ENCODE results near the gene XYLT1.
"Not testable (repeated sequence)": the region's sequence is repeated elsewhere in the genome, so short reads cannot be mapped to it uniquely, and the experiment has no call there.

The XYLT1 gene

GRCh38 chr16:17335826-17336529 lies 134.8 kb downstream of the XYLT1 start:
- no peak for DNase-seq (ENCODE audit: low read depth in 2 of 2)

GRCh38 chr16:17335406-17335805 lies 135.4 kb downstream of the XYLT1 start:
- not testable (repeated sequence) for DNase-seq (ENCODE audit: low read depth in 2 of 2)

- DNase-seq (ENCODE audit: low read depth in 2 of 2), result no peak
These were observed 136.7 kb downstream of the XYLT1 start for GRCh38 chr16:17334096-17334495.

- no peak for DNase-seq (ENCODE audit: low read depth in 2 of 2)
These were observed 137.5 kb downstream of the XYLT1 start for GRCh38 chr16:17333229-17333628.

GRCh38 chr16:17331991-17332390 lies 138.8 kb downstream of the XYLT1 start:
- DNase-seq (ENCODE audit: low read depth in 2 of 2), result no peak

- no peak for DNase-seq (ENCODE audit: low read depth in 2 of 2)
These were observed 139.6 kb downstream of the XYLT1 start for GRCh38 chr16:17331071-17331607.

GRCh38 chr16:17330044-17330443 lies 140.7 kb downstream of the XYLT1 start:
- no peak for DNase-seq (ENCODE audit: low read depth in 2 of 2)

GRCh38 chr16:17329391-17329790 lies 141.4 kb downstream of the XYLT1 start:
- DNase-seq (ENCODE audit: low read depth in 2 of 2), result no peak

- no peak for DNase-seq (ENCODE audit: low read depth in 2 of 2)
These were observed 141.8 kb downstream of the XYLT1 start for GRCh38 chr16:17328932-17329331.

- no peak for DNase-seq (ENCODE audit: low read depth in 2 of 2)
These were observed 143.0 kb downstream of the XYLT1 start for GRCh38 chr16:17327664-17328335.

GRCh38 chr16:17325476-17326143 lies 145.2 kb downstream of the XYLT1 start:
- no peak for DNase-seq (ENCODE audit: low read depth in 2 of 2)

GRCh38 chr16:17324451-17324850 lies 146.3 kb downstream of the XYLT1 start:
- DNase-seq (ENCODE audit: low read depth in 2 of 2), result no peak

GRCh38 chr16:17323171-17323570 lies 147.6 kb downstream of the XYLT1 start:
- DNase-seq (ENCODE audit: low read depth in 2 of 2), result no peak

GRCh38 chr16:17321824-17322223 lies 148.9 kb downstream of the XYLT1 start:
- DNase-seq (ENCODE audit: low read depth in 2 of 2), result no peak

GRCh38 chr16:17320009-17320408 lies 150.8 kb downstream of the XYLT1 start:
- DNase-seq (ENCODE audit: low read depth in 2 of 2), result no peak

- DNase-seq (ENCODE audit: low read depth in 2 of 2), result no peak
These were observed 152.5 kb downstream of the XYLT1 start for GRCh38 chr16:17318238-17318637.

- DNase-seq (ENCODE audit: low read depth in 2 of 2), result no peak
These were observed 154.8 kb downstream of the XYLT1 start for GRCh38 chr16:17316005-17316404.

- no peak for DNase-seq (ENCODE audit: low read depth in 2 of 2)
These were observed 156.8 kb downstream of the XYLT1 start for GRCh38 chr16:17313793-17314547.

GRCh38 chr16:17313085-17313611 lies 157.6 kb downstream of the XYLT1 start:
- no peak for DNase-seq (ENCODE audit: low read depth in 2 of 2)

GRCh38 chr16:17312094-17312710 lies 158.6 kb downstream of the XYLT1 start:
- no peak for DNase-seq (ENCODE audit: low read depth in 2 of 2)

Measured in stimulated activated CD8-positive, alpha-beta memory T cell treated with anti-CD3 and anti-CD28 coated beads, Interleukin-15, amount 100 ng/mL, for 4 hours (primary cell).